OCI-LY1 (cell line): ENCODE measurements around the gene MAML1.

Experiments used
- H2AFZ ChIP-seq: fragments of 200-600 bp; sonication (generic), shearing (Covaris generic); 2 replicates; pipeline ENCODE4 v1.6.0; 2014; ENCODE audit warnings: antibody characterized with exemption, mild to moderate bottlenecking, low read length
- H3F3A ChIP-seq: fragments of 200-600 bp; sonication (generic), shearing (Covaris generic); 2 replicates; pipeline ENCODE4 v1.6.0; 2014; ENCODE audit warnings: mild to moderate bottlenecking, antibody characterized with exemption, low read length, moderate library complexity; ENCODE audit not compliant: insufficient read depth
- H3K27ac ChIP-seq: fragments of 200-600 bp; sonication (generic); 2 replicates; pipeline ENCODE4 v1.5.1; 2014; ENCODE audit warnings: low read length, mixed run types, mild to moderate bottlenecking, low read depth; ENCODE audit not compliant: poor library complexity, severe bottlenecking
- H3K27me3 ChIP-seq: fragments of 200-600 bp; sonication (generic); 2 replicates; pipeline ENCODE4 v1.6.0; 2014; ENCODE audit warnings: antibody characterized with exemption, mild to moderate bottlenecking, low read length, moderate library complexity; ENCODE audit not compliant: insufficient read depth
- H3K36me3 ChIP-seq: fragments of 200-600 bp; sonication (generic); 2 replicates; pipeline ENCODE4 v1.6.1; 2014; ENCODE audit warnings: mild to moderate bottlenecking, antibody characterized with exemption, low read length, moderate library complexity, mixed read lengths; ENCODE audit not compliant: insufficient read depth
- H3K4me1 ChIP-seq: fragments of 200-600 bp; sonication (generic); 2 replicates; pipeline ENCODE4 v1.5.1; 2014; ENCODE audit warnings: mild to moderate bottlenecking, low read length, moderate library complexity; ENCODE audit not compliant: insufficient read depth, severe bottlenecking
- H3K4me2 ChIP-seq: fragments of 200-600 bp; sonication (generic), shearing (Covaris generic); 2 replicates; pipeline ENCODE4 v1.6.1; 2014; ENCODE audit warnings: low read length
- H3K4me3 ChIP-seq: fragments of 200-600 bp; sonication (generic); 2 replicates; pipeline ENCODE4 v1.5.1; 2014; ENCODE audit warnings: low read length, low read depth, mild to moderate bottlenecking, mixed read lengths; ENCODE audit not compliant: poor library complexity, severe bottlenecking
- H3K79me2 ChIP-seq: fragments of 200-600 bp; shearing (Covaris generic); 2 replicates; pipeline ENCODE4 v1.6.1; 2016; ENCODE audit warnings: mixed run types, low read length, mixed read lengths; ENCODE audit not compliant: insufficient read depth
- H3K9ac ChIP-seq: fragments of 200-600 bp; sonication (generic), shearing (Covaris generic); 2 replicates; pipeline ENCODE4 v1.6.1; 2014; ENCODE audit warnings: mild to moderate bottlenecking, low read length, mixed read lengths
- H3K9me2 ChIP-seq: fragments of 200-600 bp; sonication (generic), shearing (Covaris generic); 2 replicates; pipeline ENCODE4 v1.6.1; 2014; ENCODE audit warnings: low read depth, mild to moderate bottlenecking, low read length, mixed read lengths
- H3K9me3 ChIP-seq: fragments of 200-600 bp; shearing (Covaris generic); 2 replicates; pipeline ENCODE4 v1.6.1; 2014; ENCODE audit warnings: low read length, mixed read lengths
- H4K20me1 ChIP-seq: fragments of 200-600 bp; sonication (generic), shearing (Covaris generic); 2 replicates; pipeline ENCODE4 v1.6.0; 2016; ENCODE audit warnings: mild to moderate bottlenecking, low read length; ENCODE audit not compliant: insufficient read depth
- EZH2 ChIP-seq: fragments of 200-600 bp; sonication (generic), shearing (Covaris generic); IDR thresholded peaks from 2 replicates; pipeline ENCODE4 v1.8.0; 2017; ENCODE audit warnings: borderline replicate concordance, mixed run types, mild to moderate bottlenecking, antibody characterized with exemption, low read length, moderate library complexity, mixed read lengths
- TF ChIP-seq, protein P1 (sequence below): fragments of 200-600 bp; sonication (generic), shearing (Covaris generic); IDR thresholded peaks from 2 replicates; pipeline ENCODE4 v1.5.1; 2017; ENCODE audit warnings: mild to moderate bottlenecking, antibody characterized with exemption, low read length, moderate library complexity, mixed read lengths

Gene MAML1

DNA sequence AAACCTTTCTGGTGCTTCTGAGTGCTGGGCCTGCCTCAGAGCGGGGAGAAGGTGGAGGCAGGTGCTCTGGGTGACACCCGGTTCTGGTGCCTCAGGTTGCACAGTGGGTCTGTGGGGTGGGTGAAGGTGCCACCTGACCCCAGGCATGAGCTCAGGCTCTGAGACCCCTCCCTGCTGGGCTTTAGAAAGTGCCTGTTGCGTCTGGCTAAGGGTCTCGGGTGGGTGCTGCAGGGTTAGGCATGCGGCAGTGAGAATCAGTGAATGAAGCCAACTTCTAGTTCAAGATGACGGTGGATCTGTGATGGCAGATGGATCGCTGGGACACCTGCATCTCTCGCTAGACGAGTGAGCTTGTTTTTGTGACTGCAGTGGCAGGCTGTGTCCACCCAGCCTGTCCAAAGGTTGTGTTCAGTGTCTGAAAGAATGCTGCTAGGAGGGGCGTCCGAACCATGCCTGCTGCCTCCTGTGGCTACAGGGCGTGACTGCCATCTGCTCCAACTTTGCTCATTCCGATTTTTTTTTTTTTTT, 93.1 kb downstream of the MAML1 start:
- TF ChIP-seq, protein P1, sequence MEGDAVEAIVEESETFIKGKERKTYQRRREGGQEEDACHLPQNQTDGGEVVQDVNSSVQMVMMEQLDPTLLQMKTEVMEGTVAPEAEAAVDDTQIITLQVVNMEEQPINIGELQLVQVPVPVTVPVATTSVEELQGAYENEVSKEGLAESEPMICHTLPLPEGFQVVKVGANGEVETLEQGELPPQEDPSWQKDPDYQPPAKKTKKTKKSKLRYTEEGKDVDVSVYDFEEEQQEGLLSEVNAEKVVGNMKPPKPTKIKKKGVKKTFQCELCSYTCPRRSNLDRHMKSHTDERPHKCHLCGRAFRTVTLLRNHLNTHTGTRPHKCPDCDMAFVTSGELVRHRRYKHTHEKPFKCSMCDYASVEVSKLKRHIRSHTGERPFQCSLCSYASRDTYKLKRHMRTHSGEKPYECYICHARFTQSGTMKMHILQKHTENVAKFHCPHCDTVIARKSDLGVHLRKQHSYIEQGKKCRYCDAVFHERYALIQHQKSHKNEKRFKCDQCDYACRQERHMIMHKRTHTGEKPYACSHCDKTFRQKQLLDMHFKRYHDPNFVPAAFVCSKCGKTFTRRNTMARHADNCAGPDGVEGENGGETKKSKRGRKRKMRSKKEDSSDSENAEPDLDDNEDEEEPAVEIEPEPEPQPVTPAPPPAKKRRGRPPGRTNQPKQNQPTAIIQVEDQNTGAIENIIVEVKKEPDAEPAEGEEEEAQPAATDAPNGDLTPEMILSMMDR = no peak
- no peak for TF ChIP-seq EZH2
- Histone ChIP-seq H3K9ac (no peak overlapping the region), H3K4me2 (no peak overlapping the region), H3K79me2 (peaks cover 10% of the 10 kb centered on the region; the same call in 1 of the 2 replicates), H3K9me2 (no peaks in the 10 kb centered on the region), H4K20me1 (no peaks in the 10 kb centered on the region), H3K36me3 (peaks cover 86% of the 10 kb centered on the region), H3K27ac (no peak overlapping the region), H3F3A (no peaks in the 10 kb centered on the region), H3K4me1 (peaks cover 12% of the 10 kb centered on the region), H3K27me3 (no peaks in the 10 kb centered on the region), H3K9me3 (no peaks in the 10 kb centered on the region), H2AFZ (no peak overlapping the region), H3K4me3 (no peak overlapping the region)
